ENCODE data around the gene PTGR1. TPM values are rescaled to one million over a fixed set of nuclear protein-coding genes. Genes with fewer than 3 reads are reported as not detected.
A peak's percentile ranks its signal among the peaks of the same experiment; 100 is the strongest.
"Not testable (repeated sequence)": the region's sequence is repeated elsewhere in the genome, so short reads cannot be mapped to it uniquely, and the experiment has no call there.

The PTGR1 gene
- total RNA-seq, 1 experiment from 2014 or later = 20.9 TPM

GRCh38 chr9:111566234-111566633 is 33.2 kb downstream of the PTGR1 start:
- H3K9me3 ChIP-seq (ENCODE audit: low read depth, low read length, poor library complexity, severe bottlenecking) = peaks cover 10% of the 10 kb centered on the region
- no peak overlapping the region for H3K4me3 ChIP-seq (ENCODE audit: low read depth, low read length, poor library complexity, severe bottlenecking)
- no peak overlapping the region for H3K27ac ChIP-seq (ENCODE audit: low read depth, low read length, poor library complexity, severe bottlenecking)
- peak; percentile 74 for DNase-seq (ENCODE audit: low spot score)
- ChIA-PET POLR2A (ENCODE audit: low non-redundant PET) (interaction anchor here (0.5 kb wide), 1 partner anchor 90 kb away, joined by 8 read pairs; no protein-coding TSS in a partner anchor), CTCF (no interaction called here)
- no TSS peak for BruUV-seq (replicated peaks)
- no peaks in the 10 kb centered on the region for H3K27me3 ChIP-seq (replicated peaks; ENCODE audit: insufficient read depth, low read depth, low read length, poor library complexity)
- no peaks in the 10 kb centered on the region for H3K4me1 ChIP-seq (ENCODE audit: insufficient read depth, low read length, poor library complexity, severe bottlenecking)
- intact Hi-C loops (cut with micrococcal nuclease; ENCODE audit: unreplicated experiment) = no loop called here
- H3K36me3 ChIP-seq (ENCODE audit: insufficient read depth, low read length, poor library complexity, severe bottlenecking) = peaks cover 17% of the 10 kb centered on the region
- TF ChIP-seq EZH2 (IDR thresholded peaks at IDR 0.05; ENCODE audit: borderline replicate concordance, low read depth, low read length, poor library complexity, severe bottlenecking) (no peak), CTCF (conservative IDR thresholded peaks at IDR 0.05; ENCODE audit: low read depth, low read length) (no peak)

GRCh38 chr9:111561165-111561719 is 38.2 kb downstream of the PTGR1 start:
- H3K27ac ChIP-seq (ENCODE audit: low read depth, low read length, poor library complexity, severe bottlenecking) = no peak overlapping the region
- no peaks in the 10 kb centered on the region for H3K4me1 ChIP-seq (ENCODE audit: insufficient read depth, low read length, poor library complexity, severe bottlenecking)
- H3K27me3 ChIP-seq (replicated peaks; ENCODE audit: insufficient read depth, low read depth, low read length, poor library complexity) = no peaks in the 10 kb centered on the region
- BruUV-seq (replicated peaks) = no TSS peak
- no peak for DNase-seq (ENCODE audit: low spot score)
- no peak for TF ChIP-seq EZH2 (IDR thresholded peaks at IDR 0.05; ENCODE audit: borderline replicate concordance, low read depth, low read length, poor library complexity, severe bottlenecking)
- no peak for TF ChIP-seq CTCF (conservative IDR thresholded peaks at IDR 0.05; ENCODE audit: low read depth, low read length)
- peaks cover 3% of the 10 kb centered on the region for H3K36me3 ChIP-seq (ENCODE audit: insufficient read depth, low read length, poor library complexity, severe bottlenecking)
- CTCF ChIA-PET = no interaction called here
- POLR2A ChIA-PET (ENCODE audit: low non-redundant PET) = no interaction called here
- H3K9me3 ChIP-seq (ENCODE audit: low read depth, low read length, poor library complexity, severe bottlenecking) = no peaks in the 10 kb centered on the region
- no peak overlapping the region for H3K4me3 ChIP-seq (ENCODE audit: low read depth, low read length, poor library complexity, severe bottlenecking)
- intact Hi-C loops (cut with micrococcal nuclease; ENCODE audit: unreplicated experiment) = no loop called here

- Histone ChIP-seq H3K4me1 (ENCODE audit: insufficient read depth, low read length, poor library complexity, severe bottlenecking) (no peaks in the 10 kb centered on the region), H3K27ac (ENCODE audit: low read depth, low read length, poor library complexity, severe bottlenecking) (no peak overlapping the region), H3K36me3 (ENCODE audit: insufficient read depth, low read length, poor library complexity, severe bottlenecking) (peaks cover 3% of the 10 kb centered on the region), H3K27me3 (replicated peaks; ENCODE audit: insufficient read depth, low read depth, low read length, poor library complexity) (no peaks in the 10 kb centered on the region), H3K4me3 (ENCODE audit: low read depth, low read length, poor library complexity, severe bottlenecking) (no peak overlapping the region), H3K9me3 (ENCODE audit: low read depth, low read length, poor library complexity, severe bottlenecking) (peaks cover 2% of the 10 kb centered on the region)
- no TSS peak for BruUV-seq (replicated peaks)
- TF ChIP-seq EZH2 (IDR thresholded peaks at IDR 0.05; ENCODE audit: borderline replicate concordance, low read depth, low read length, poor library complexity, severe bottlenecking) (no peak), CTCF (conservative IDR thresholded peaks at IDR 0.05; ENCODE audit: low read depth, low read length) (no peak)
- ChIA-PET POLR2A (ENCODE audit: low non-redundant PET) (no interaction called here), CTCF (no interaction called here)
- DNase-seq (ENCODE audit: low spot score) = no peak
- intact Hi-C loops (cut with micrococcal nuclease; ENCODE audit: unreplicated experiment) = no loop called here
Observed at GRCh38 chr9:111559000-111559610, 40.3 kb downstream of the PTGR1 start.

GRCh38 chr9:111555425-111555824 is 44.0 kb downstream of the PTGR1 start:
- H3K4me3 ChIP-seq (ENCODE audit: low read depth, low read length, poor library complexity, severe bottlenecking); H3K4me1 ChIP-seq (ENCODE audit: insufficient read depth, low read length, poor library complexity, severe bottlenecking); H3K27ac ChIP-seq (ENCODE audit: low read depth, low read length, poor library complexity, severe bottlenecking); POLR2A ChIA-PET (ENCODE audit: low non-redundant PET); BruUV-seq (replicated peaks); DNase-seq (ENCODE audit: low spot score); intact Hi-C loops (cut with micrococcal nuclease; ENCODE audit: unreplicated experiment); H3K36me3 ChIP-seq (ENCODE audit: insufficient read depth, low read length, poor library complexity, severe bottlenecking); H3K27me3 ChIP-seq (replicated peaks; ENCODE audit: insufficient read depth, low read depth, low read length, poor library complexity); CTCF ChIA-PET: not testable (repeated sequence)
- H3K9me3 ChIP-seq (ENCODE audit: low read depth, low read length, poor library complexity, severe bottlenecking) = peaks cover 11% of the 10 kb centered on the region

Data from A673 (cell line).